Activated naive CD8-positive, alpha-beta T cell treated with anti-CD3 and anti-CD28 coated beads, Interleukin-2, amount 50 U/mL, for 16 hours (primary cell): ENCODE data around the gene SLC12A7.

Experiments
- DNase-seq: peaks from one replicate; pipeline ENCODE4 v3.0.0-alpha.2; 2020; ENCODE audit warnings: low read depth, low spot score

The SLC12A7 gene

DNA sequence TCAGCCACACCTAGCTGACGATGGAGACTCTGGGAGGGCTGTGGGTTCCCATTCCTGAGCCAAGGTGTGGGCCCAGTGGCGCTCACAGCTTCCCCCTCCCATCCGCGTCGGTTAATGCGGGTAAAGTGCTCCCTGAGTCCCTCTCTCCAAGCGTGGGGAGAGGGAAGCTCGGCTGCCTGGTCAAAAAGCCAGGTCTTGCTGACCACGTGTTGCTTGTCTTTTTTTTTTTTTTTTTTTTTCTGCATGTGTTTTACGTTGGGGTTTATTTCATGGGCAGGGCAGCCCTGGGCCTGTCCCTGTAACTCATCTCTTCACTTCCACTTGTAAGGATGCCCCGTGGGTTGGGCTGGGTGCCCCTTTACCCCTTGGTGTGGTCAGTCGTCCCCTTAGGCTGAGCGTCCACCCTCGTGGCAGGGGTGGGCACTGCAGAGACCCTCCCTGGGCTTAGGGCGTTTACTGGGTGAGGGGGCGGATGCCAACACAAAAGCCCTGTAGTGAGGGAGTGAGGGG, 91.4 kb downstream of the SLC12A7 start:
- DNase-seq, result no peak

DNA sequence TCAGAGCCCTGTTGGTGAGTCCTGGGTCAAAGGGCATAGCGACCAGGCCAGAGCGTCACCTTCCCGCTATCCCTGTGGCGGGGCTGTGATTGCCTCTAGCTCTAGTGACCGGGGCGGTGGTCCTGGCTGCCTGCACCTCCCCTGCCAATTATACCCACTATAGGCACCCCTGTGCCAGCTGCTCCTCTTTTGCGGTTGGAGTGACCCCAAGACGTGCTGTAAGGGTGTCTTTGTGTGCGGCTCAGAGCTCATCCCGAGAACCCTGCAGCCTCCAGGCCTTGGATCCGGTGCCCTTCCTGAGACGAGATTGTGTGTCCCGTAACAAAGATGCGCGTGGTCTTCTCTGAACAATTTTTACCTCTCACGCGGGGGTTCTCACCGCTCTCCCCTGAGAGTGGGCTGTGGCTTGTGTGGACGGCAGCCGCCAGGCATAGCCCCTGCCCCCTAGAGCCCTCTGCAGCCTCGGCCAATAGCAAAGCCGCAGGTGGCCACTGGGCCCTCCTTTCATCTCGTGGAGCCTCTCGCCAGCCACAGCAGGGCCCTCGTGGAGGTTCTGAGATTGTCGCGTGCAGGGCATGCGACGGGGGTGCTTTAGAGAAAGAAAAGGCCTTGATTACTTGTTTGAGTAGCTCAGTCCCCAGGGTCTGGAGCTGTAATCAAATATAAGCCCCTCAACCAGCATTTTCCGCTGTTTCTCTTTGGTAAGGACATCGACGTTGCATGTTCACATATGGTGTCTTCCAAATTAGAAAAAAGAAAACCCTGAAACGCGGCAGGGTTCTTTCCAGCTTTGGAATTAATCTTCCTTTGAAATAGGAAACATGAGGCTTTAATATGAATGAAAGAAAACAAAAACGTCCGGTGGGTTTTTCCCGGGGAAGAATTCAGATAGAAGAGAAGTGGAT, 92.6 kb downstream of the SLC12A7 start:
- DNase-seq, result no peak

DNA sequence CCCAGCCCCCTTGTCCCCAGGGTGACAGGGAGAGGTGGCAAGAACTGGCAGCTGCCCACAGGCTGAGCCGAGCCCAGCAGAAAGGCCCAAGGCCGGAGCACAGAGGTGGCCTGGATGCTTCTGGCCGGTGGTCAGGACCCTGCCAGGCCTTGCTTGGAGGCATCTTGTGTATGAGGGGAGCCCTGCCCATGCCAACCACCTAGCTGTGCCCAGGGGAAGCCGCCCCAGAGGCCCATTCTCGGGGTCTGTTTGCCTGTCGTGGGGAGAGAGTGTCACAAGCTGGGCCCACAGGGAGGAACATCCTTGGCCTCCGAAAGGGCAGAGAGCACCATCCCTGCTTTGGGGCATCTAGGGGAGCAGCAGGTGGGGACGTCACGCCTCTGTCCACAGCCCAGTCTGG, 93.3 kb downstream of the SLC12A7 start:
- DNase-seq, result no peak

DNA sequence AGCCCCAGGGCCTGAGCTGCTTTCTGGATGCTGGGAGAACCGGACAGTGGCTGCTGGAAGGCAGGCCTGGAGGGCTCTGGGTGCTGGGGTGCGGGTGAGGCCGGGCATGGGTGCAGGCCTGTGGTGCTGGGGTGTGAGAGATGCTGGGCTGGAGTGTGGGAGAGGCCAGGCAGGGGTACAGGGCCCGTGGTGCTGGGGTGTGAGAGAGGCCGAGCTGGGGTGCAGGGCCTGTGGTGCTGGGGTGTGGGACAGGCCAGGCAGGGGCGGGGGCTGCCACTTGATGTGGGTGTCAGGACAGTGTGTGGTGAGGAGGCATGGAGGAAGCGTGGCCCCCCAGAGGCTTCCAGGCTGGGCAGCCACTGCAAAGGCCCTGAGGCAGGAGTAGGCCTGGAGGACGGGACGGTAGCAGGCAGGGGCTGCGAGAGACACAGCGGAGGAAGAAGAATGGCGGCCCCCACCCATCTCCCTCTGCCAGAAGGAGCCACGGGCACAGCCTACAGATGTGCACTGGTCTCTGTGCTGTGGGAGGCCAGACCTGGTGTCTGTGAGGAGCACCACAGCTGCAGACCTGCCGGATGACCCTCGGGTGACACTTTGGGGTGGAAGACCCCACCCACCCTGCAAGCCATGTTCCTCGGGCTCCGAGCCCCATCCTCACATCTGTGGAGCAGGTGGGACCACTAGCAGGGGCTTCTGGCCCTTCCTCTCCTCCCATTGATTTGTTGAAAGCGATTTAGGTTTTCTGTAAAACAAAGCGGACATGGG, 94.0 kb downstream of the SLC12A7 start:
- no peak for DNase-seq

DNA sequence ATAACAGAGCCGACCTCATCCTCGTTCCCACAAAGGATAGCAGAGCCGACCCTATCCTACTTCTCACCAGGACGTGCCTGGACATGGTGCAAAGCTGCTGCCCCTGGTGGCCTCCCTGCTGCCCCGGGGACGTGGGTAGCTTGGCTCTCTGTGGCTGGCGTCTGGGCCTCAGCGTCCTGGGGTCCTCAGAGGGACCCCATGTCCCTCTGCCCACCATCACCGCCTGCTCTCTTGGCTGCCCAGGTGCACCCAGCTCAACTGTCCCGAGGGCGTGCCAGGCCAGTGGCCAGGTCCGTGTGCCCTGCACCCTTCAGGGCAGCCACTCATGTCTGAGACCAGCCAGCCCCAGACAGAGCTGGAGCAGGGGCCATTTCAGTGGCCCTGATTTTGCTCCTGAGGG, 94.8 kb downstream of the SLC12A7 start:
- no peak for DNase-seq

DNA sequence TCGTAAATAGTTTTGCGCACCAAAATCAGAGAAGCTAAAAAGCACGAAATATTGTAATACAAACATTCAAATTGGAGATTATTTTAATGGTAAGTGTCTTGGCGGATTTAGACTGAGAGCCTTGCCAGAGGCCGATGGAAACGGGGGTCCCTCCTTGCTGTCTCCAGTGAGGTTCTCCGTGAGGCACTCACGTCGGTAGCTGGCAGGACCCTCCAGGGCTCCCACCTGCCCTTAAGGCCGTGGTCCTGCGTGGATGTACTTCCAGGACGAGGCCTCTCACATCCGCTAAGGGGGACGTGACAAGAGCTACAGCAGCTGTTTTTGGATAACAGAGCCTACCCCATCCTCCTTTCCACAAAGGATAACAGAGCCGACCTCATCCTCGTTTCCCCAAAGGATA, 95.4 kb downstream of the SLC12A7 start:
- DNase-seq, result no peak

DNA sequence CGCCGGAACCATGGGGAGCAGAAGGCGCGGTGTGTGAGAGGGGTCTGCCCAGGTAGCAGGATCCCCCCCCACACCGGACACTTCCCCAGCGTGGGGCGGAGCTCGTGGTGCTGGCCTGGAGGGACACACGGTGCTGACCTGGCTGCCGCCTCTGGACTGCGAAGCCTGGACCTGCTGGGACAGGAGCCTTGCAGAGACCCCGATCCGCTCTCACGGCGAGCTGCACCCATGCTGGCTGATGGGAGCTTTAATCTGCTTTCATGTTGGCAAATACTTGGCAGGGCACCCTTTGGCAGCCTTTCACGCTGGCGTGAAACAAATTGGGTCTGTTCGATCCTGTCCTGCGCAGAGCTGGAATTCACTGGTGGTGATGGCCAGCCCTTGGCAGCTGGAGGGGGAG, 95.8 kb downstream of the SLC12A7 start:
- DNase-seq, result no peak

DNA sequence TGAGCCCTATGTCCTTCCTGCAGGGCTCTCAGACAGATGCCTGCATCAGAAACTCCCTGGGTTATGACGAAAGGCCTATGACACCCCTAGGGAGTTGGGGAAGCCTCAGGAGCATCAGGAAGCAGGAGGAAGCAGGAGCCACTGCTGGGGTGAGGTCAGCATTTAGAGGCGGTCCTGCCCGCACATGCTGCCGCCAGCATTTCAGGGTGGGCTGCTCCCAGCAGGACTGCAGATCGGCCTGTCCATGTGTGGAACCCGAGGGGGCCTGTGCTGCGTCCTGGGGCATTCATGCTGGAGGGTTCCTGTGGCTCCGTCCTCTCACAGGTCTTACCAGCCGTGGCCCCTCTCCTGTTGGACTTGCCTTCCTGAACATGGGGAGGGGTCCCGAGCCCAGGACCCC, 96.4 kb downstream of the SLC12A7 start:
- no peak for DNase-seq

DNA sequence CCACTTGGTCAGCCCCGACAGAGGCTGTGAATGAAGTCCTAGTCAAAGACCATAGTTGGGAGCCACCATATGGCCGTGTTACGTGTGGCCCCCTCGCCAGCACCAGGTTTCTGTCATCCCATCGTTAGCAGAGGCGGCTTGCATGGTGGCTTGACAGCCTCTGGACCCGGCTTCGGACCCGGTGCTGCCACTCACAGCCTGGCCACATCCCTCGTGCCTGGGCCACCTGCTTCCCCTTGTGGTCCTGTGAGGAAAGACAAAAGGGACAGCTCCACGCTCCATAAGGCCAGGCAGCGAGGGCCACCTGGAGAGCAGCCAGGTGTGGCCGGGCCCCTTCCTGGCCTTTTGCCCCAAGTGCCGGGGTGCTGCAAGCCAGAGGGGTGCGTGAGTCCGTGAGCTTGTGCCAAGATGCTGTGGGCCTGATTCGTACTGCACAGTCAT, 97.1 kb downstream of the SLC12A7 start:
- no peak for DNase-seq

DNA sequence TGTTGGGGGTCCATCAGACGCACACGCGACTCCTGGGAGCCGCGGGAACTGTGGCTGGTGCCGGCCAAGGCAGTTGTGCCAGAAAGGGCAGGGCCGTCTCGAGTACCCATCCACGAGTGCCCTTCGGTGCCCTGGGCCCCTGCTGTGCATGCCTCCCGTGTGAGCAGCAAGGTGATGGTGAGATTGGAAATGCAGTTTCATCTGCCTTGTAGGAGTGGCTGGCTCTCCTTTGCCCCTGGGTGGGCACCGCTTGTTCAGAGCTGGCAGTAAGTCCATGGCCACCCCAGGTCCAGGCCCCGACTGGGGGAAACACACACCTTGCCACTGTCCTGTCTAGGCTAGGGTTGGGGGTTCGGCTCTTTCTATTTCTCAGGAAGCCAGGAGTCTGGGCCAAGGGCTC, 97.5 kb downstream of the SLC12A7 start:
- no peak for DNase-seq

DNA sequence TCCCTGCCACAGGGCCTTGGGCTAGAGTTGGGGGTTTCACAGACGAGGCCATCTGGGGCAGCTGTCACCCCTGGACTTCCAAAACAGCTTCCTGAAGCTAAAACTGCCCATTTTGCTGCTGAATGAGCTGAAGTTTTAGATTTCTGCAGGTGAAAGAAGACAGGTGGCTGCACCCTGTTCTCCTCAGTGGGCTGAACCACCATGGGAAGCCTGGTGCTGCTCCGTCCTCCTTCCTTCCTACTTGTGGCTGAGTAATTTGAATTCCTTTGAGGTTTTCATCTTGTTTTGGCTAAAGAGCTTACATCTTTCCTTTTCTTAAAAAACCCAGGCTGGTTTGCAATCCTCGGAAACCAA, 97.9 kb downstream of the SLC12A7 start:
- DNase-seq, result no peak

DNA sequence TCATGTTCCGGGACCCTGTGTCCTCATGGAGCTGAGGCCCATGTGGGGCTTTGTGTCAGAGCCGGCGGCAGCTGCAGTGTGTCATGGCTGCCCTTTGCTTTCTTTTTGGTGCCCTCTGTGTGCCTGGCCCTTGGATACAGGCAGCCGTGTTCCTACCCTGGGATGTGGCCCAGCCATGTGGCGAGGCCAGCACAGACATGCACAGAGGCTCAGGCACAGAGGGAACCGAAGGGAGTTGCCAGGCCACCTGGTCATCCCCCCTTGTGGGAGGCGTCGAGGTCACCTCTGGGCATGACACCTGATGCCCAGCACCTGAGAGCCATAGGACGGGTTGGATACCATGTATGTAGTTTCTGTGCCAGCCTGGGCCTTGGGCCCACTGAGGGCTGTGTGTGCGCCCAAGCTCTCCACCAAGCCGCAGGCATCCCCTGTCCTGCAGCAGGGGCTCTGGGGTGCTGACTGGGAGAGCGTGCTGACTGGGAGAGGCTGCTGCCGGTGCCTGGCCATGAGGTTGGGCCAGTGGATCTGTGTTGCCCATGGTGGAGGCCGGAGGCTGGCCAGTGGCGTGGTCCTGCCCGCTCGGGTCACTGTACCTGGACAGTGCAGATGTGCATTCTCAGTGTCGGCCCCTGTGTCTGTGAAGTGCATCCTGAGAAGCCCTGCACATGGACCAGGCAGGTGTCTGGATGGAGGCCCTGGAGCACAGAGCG, 98.5 kb downstream of the SLC12A7 start:
- no peak for DNase-seq

DNA sequence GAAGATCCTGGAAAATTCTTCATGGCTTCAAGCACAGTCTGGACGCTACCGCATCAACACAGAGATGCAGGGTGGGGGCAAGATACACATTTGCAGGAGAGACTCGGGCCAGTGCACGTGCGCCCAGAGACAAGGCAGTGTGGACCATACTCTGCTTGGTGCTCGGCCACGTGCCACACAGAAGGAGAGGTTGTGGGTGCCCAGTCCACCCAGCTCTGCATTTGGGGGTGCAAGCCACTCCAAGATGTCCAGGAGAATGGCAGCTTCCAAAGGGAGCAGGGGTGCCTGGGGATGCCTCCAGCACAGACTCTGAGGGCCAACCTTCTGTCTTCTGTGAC, 99.0 kb downstream of the SLC12A7 start:
- DNase-seq, result no peak

DNA sequence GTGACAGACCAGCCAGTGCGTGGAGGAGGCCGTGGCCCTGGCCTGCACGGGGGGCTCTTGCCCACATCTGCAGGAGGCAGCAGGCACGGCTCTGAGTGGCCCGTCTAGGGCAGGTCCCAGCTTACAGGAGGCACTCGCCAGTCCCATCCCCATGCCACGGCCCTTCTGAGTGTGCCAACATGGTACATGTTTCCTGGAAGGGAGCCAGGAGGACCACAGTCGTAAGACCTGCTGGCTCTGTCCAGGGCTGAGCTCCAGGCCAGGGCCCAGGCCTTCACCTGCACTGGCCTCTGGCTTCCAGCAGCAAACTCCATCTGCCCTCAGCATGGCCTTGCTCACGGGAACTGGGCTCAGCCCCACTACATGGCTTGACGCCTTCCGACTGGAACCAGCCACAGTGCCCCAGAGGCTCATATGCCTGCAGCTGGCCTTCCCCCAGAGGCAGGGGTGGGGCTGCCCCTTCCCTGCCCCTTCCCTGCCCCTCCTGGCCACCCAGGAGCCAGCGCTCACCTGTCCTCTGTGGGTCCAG, 99.5 kb downstream of the SLC12A7 start:
- DNase-seq, result no peak

DNA sequence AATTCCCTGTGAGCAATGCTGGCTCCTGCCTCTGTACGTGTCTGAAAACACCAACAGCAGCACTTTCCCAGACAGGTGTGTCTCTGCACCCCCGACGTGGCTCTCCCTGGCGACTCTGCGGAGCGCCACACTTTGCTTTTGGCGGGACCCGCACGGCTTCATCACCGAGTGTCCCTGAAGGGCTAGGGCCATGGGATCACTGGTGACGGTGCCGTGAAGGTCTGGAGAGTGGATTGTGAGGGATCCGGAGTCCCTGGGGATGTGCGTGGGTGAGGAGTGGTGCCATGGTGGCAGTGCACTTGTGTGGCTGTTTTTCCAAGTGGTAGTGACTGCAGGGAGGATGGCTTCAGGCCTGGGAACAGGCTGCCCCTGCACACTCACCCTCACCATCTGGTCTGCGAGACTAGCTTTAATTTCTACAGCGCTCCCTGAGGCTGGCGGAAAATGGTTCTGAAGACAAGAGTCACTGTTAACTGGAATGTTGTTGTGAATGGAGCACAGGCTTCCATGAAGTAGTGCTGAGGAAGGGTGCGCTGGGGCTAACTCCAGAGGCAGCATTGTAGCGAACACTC, 100.0 kb downstream of the SLC12A7 start:
- no peak for DNase-seq

DNA sequence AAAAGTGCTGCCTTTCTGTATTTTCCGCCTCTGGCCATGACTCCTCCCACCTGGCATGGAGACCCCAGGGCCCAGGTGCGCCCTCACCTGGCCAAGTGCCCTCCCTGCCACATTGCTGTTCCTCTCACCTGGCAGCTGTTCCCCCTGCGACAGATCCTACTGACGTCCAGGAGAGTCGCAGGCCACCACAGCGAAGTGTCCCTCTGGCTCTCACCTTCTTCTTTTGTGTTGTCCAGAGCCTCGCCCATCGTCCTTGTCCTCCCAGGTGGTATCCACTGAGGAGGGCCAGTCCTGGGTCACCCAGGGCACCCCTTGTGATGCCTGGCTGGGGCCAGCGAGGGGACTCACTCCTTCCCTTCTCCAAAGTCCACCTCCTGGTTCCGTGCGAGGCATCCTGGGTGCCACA, 100.6 kb downstream of the SLC12A7 start:
- peak; percentile 20 for DNase-seq

DNA sequence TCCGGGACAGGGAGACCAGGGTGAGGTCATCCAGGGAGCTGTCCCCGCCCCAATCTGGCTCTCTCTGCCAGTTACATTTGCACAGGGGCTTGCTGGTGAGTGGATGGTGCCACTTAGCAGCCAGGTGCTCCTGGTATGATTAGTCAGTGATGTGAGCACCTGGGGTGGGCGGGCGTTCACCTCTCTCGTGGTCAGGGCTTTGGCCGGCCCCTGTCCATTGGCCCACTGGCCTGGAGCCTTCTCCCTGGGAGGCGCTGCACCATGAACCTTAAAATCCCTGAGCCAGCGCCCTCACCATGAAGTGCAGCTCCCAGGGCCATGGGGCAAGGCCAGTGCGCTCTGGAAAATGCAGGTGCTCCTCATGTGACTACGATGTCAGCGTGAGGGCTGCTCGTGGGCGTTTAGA, 101.2 kb downstream of the SLC12A7 start:
- DNase-seq, result no peak

DNA sequence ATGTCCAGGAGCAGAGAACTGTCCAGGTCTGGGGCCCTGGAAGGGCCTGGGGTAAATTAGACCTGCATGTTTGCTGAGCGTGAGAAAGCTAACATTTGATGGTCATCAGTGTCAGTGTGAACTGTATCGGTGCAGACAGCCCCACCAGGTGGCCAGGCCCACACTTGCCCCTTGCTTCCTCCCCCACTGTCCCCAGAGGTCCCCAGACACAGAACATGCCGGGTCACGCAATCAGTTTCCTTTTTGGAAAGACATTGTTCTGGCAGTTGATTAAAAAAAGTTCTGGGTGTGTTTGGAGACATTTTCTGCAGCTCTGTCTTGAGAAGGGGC, 101.7 kb downstream of the SLC12A7 start:
- DNase-seq, result no peak

DNA sequence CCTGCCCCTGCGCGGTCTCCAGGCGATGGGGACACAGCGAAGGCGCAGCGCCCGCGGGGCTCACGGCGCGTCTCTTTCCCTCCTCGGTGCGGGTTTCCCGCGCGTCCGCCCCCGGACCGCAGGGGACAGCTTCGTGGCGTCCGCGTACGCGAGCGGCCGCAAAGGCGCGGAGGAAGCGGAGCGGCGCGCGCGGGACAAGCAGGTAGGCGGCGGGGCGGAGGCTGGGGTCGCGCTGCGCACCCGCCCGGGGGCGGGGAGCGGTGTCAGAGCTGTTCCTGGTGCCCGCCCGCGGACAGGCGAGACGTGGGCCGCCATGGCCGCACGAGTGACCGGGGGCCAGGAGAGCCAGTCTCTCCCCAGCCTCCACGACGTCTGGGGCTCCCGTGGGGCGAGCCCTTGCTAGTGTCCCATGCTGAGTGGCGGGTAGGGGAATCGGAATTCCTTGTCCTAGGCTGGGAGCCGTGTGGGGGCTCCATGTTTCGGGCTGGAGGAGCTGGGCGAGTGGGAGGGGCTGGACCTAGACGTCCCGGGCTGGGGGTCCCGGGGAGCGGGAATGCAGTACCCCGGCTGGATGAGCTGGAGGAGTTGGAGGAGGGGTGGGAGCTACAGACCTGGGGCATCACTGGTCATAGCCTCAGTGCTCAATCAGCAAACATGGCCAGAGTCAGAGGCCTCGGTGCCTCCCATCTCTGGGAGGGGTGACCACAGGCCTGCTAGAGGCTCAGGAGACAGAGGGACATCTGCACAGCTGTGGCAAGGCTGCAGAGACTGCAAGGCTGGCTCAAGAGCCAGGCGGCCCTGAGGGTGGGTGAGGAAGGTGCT, 102.3 kb downstream of the SLC12A7 start:
- DNase-seq, result no peak

DNA sequence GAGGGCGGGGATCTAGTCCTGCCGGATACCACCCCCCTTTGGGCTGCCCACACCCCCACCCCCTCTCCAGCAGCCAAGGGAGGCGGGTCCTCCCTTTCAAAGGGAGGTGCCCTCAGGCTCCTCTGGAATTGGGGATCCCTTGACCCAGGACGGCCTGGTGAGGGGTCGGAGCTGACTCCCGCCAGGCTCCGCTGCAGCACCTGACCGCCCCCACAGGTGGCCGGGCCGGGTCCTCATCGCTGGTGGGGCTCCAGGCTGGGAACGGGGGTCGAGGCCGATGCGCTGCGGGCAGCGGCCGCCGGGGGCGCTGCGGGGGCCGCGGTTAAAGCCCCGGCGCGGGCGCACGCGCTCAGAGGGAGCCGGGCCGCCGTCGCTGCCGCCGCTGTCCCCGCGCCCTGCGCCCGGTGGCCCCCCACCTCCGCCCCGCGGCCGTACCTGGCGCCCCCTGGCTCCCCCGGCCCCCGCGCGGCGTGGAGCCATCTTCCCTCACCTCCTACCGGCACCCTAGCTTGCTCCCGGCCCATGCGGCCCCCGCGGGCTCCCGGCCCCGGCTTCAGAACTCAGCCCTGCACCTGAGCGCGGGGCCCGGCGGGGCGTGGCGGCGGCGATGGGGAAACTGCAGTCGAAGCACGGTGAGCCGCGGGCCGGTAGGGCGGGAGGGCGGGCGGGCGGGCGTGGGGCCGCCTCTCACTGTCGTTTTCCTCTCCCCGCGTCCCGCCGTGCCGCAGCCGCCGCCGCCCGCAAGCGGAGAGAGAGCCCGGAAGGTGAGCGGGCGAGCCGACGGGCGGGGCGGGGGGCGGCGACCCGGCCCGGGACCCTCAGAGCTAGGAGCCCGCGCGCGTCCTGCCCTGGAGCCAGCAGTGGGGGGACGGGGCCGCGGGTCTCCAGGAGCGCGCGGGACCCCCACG, 103.2 kb downstream of the SLC12A7 start, which contains the start of gene NKD2:
TSS of gene NKD2 (plus strand) at position 352 of the 908 bp plus-strand sequence. CDS start at position 608, 256 bp downstream.
- peak; percentile 17 for DNase-seq
